NT2/D1 (cell line): ENCODE results near the gene S1PR4.
"Not testable (repeated sequence)": the region's sequence is repeated elsewhere in the genome, so short reads cannot be mapped to it uniquely, and the experiment has no call there.

Experiments used
- DNase-seq: peaks from one replicate; pipeline ENCODE4 v3.0.0-alpha.2; 2011; ENCODE audit warnings: low read depth, low spot score
- H3K27me3 ChIP-seq: 2 replicates; pipeline ENCODE4 v1.6.0; 2011; ENCODE audit warnings: mild to moderate bottlenecking; ENCODE audit not compliant: insufficient read length, insufficient read depth
- H3K36me3 ChIP-seq: 2 replicates; pipeline ENCODE4 v1.6.1; 2011; ENCODE audit warnings: mild to moderate bottlenecking, low read length, mixed read lengths; ENCODE audit not compliant: insufficient read depth, insufficient read length
- H3K4me1 ChIP-seq: 2 replicates; pipeline ENCODE4 v1.5.1; 2011; ENCODE audit not compliant: insufficient read depth, insufficient read length
- H3K4me3 ChIP-seq: 2 replicates; pipeline ENCODE4 v1.5.1; 2011; ENCODE audit warnings: low read depth; ENCODE audit not compliant: insufficient read length
- H3K9ac ChIP-seq: 2 replicates; pipeline ENCODE4 v1.6.0; 2011; ENCODE audit warnings: low read depth; ENCODE audit not compliant: insufficient read length
- H3K9me3 ChIP-seq: 2 replicates; pipeline ENCODE4 v1.5.1; 2011; ENCODE audit warnings: mild to moderate bottlenecking, low read length; ENCODE audit not compliant: insufficient read depth
- SUZ12 ChIP-seq: IDR thresholded peaks from 2 replicates; pipeline ENCODE4 v1.6.1; 2011; ENCODE audit not compliant: insufficient read length, insufficient read depth; ENCODE audit errors: extremely low read depth
- YY1 ChIP-seq: IDR thresholded peaks from 2 replicates; pipeline ENCODE4 v1.6.1; 2011; ENCODE audit not compliant: insufficient read length, insufficient read depth
- ZNF274 ChIP-seq: IDR thresholded peaks from 2 replicates; pipeline ENCODE4 v1.6.1; 2011; ENCODE audit warnings: mild to moderate bottlenecking, low read depth, low read length

S1PR4 gene

DNA sequence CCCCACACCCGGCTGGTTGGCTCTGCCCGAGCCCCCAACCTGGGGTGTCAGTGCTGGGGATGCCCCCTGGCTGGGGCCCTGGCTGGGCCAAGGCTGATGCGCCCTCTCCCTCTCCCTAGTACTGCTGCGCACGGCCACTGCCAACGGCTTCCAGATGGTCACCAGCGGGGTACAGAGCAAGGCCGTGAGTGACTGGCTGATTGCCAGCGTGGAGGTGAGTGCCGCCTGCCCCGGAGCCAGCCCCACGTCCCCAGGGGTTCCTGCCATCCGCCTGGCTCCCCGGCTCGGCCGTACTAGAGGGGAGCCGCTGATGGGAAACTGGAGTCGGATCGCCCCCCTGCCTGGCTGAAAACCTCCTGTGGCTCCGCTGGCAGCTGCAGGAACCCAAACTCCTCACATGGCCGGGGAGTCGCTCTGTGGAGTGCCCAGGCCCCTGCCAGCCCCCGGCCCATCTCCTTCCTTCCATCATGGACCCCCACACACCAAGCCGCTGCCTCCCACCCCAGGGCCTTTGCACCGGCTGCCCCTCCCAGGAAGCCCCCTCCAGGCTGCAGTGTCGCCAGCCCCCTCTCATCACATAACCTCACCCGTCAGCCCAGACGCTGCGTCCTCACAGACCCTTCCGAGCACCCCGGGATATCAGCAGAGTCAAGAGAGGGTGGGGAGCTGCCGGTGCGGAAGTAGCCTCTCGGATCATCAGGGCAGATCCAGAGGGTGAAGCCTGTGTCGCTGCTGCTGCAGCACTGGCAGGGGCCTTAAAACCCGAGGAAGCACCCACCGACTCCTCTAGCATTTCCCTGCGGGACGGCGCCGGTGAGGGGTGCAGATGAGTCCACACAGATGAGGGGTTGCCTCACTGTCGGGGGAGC, 17.7 kb downstream of the S1PR4 start:
- peak overlapping the region; percentile 56 for H3K9ac ChIP-seq
- peaks cover 84% of the 10 kb centered on the region for H3K36me3 ChIP-seq
- no peak for DNase-seq

DNA sequence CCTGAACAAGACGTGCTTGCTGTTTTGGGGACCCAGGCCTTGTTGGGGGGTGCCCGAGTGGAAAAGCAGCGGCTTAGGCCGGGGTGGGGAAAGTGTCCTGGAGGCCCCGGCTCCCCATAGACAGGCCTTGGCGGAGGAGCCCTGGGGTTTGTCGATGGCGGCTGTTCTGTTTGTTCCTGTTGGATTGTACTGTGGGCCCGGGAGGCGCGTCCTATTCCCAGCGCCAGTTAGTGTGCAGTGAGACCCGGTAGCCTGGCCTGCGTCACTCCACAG, 18.3 kb downstream of the S1PR4 start:
- Histone ChIP-seq H3K36me3 (peaks cover 84% of the 10 kb centered on the region), H3K4me3 (no peak overlapping the region), H3K9me3 (no peaks in the 10 kb centered on the region), H3K9ac (peak overlapping the region; percentile 17), H3K4me1 (peaks cover 10% of the 10 kb centered on the region), H3K27me3 (no peaks in the 10 kb centered on the region)
- TF ChIP-seq SUZ12: no peak
- no peak for TF ChIP-seq ZNF274
- no peak for TF ChIP-seq YY1
- no peak for DNase-seq

More for the DNA sequence above, 17.7 kb downstream of the S1PR4 start:
- Histone ChIP-seq H3K4me3 (no peak overlapping the region), H3K9me3 (no peaks in the 10 kb centered on the region), H3K27me3 (no peaks in the 10 kb centered on the region), H3K4me1 (peaks cover 10% of the 10 kb centered on the region)
- TF ChIP-seq ZNF274 (no peak), YY1 (no peak), SUZ12 (no peak)

DNA sequence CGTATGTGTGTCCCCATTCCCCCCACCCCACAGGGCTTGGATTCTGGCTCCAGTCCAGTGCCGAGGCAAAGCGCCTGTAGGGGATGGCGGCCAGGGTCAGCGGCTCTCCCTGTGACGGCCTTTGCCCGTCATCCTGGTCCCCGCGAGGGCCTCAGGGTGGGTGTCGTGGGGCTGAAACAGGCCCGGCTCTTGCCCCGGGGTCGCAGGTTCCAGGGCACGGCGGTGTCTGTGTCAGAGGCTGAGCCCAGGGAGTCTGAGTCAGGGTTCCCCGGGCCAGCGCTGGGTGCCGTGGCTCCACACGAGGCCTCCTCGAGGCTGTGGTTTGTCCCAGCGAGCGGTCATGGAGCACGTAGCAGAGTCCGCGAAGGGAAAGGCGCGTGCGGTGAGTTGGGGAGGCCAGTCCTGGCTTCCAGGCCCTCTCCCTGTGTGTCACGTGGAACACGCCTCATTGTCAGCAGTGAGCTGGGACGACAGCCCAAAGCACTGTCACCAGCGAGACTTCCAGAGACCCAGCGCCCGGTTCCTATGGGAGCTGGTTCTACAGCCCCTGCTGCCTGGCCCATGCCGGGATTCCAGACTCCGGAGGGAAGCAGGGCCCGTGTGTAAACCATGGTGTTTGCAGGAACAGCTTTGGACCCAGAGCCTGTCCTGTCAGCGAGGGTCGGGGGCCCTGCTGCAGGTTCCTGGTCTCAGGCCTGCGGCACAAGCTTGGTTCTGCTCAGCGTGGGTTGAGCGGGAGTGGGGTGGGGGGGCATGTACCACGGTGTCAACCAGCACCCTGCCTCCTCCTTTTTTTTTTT, 20.5 kb downstream of the S1PR4 start:
- H3K4me3 ChIP-seq: no peak overlapping the region
- TF ChIP-seq SUZ12 (no peak), ZNF274 (no peak), YY1 (no peak)
- peak overlapping the region; percentile 51 for H3K9ac ChIP-seq
- no peaks in the 10 kb centered on the region for H3K27me3 ChIP-seq
- H3K36me3 ChIP-seq: peaks cover 84% of the 10 kb centered on the region
- DNase-seq: no peak
- no peaks in the 10 kb centered on the region for H3K9me3 ChIP-seq
- peaks cover 10% of the 10 kb centered on the region for H3K4me1 ChIP-seq

DNA sequence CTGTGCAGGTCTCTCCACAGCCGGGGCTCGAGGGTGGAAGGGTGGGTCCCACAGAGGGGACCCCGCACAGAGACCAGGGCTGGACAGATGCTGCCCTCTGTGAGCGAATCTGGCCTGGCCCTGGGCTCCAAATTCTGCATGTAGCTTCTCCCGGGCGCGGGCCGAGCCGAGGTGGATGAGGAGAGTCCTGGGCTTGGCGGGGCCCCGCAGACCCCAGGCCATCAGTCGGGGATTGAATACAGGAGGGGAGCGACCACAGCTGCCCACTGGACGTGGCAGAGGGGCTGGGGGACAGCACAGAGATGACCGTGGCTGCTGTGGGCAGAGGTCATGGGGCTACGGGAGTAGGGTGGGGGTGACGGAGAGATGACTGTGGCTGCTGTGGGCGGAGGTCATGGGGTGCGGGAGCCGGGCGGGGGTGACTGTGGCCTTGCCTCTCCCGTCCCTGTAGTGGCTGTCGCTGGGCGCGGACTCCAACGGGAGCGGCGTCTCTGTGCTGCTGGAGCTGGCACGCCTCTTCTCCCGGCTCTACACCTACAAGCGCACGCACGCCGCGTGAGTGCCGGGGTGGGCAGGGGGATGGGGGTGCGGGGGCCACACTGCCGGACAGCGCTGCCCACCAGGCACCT, 22.6 kb downstream of the S1PR4 start:
- Histone ChIP-seq H3K9ac (no peak overlapping the region), H3K36me3 (peaks cover 87% of the 10 kb centered on the region), H3K4me1 (peaks cover 6% of the 10 kb centered on the region), H3K4me3 (no peak overlapping the region), H3K27me3 (no peaks in the 10 kb centered on the region), H3K9me3 (no peaks in the 10 kb centered on the region)
- DNase-seq: no peak
- TF ChIP-seq YY1: no peak

DNA sequence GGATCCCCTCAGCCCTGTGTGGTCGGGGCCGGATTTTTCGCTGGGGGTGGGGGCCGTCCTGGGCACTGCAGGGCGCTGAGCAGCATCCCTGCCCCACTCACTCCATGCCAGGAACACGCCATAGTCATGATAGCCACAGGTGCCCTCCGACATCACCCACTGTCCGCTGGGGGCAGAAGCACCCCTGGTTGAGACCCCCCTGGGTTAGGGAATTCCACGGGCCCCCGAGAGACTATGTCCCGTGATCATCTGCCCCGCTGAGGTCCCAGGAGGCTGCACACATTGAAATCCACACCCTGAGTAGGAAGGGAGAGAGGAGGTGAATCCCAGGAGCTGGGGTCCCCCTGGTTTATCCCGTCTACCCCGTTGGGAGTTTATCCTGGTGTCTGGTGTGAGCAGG, 23.3 kb downstream of the S1PR4 start:
- peaks cover 2% of the 10 kb centered on the region for H3K4me1 ChIP-seq
- H3K36me3 ChIP-seq: peaks cover 85% of the 10 kb centered on the region
- H3K9me3 ChIP-seq: no peaks in the 10 kb centered on the region
- H3K9ac ChIP-seq: no peak overlapping the region
- H3K4me3 ChIP-seq: no peak overlapping the region
- no peaks in the 10 kb centered on the region for H3K27me3 ChIP-seq
- no peak for TF ChIP-seq ZNF274
- no peak for TF ChIP-seq SUZ12
- TF ChIP-seq YY1: no peak
- no peak for DNase-seq

DNA sequence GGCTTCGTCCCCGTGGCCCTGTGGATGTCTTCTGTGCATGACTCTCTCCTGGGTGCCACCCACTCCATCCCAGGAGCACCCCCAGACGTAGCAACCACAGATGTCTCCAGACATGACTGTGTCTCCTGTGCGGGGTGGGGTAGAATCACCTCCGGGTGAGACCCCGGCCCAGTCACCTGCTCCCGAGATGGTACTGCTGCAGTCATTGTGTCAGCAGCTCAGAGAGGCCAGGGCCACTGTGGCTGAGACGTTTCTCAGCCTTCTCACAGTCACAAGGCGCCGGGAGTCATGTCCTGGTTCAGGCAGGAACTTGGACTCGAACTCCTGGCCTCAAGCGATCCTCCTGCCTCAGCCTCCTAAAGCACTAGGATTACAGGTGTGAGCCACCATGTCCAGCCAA, 23.8 kb downstream of the S1PR4 start:
- no peak overlapping the region for H3K4me3 ChIP-seq
- H3K27me3 ChIP-seq: no peaks in the 10 kb centered on the region
- no peaks in the 10 kb centered on the region for H3K9me3 ChIP-seq
- H3K36me3 ChIP-seq: peaks cover 85% of the 10 kb centered on the region
- H3K9ac ChIP-seq: no peak overlapping the region
- no peak for TF ChIP-seq SUZ12
- TF ChIP-seq YY1: no peak
- no peak for TF ChIP-seq ZNF274
- H3K4me1 ChIP-seq: peaks cover 5% of the 10 kb centered on the region
- no peak for DNase-seq

DNA sequence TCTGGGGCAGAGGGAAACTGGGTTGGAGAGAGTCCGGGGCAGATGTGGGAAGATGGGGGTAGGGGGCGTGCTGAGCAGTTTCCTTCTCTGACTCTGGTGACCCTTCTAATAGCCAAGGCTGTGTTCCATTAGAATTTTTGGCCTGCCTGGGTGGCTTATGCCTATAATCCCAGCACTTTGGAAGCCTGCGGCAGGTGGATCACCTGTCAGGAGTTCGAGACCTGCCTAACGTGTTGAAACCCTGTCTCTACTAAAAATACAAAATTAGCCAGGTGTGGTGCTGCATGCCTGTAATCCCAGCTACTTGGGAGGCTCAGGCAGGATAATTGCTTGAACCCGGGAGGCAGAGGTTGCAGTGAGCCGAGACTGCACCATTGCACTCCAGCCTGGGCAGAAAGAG, 24.3 kb downstream of the S1PR4 start:
- H3K9me3 ChIP-seq, H3K4me3 ChIP-seq, H3K4me1 ChIP-seq, H3K9ac ChIP-seq, DNase-seq, H3K27me3 ChIP-seq: not testable (repeated sequence)
- peaks cover 88% of the 10 kb centered on the region for H3K36me3 ChIP-seq
